Astrocyte of the cerebellum (primary cell): ENCODE data around the gene RBM48.
"Not testable (repeated sequence)": the region's sequence is repeated elsewhere in the genome, so short reads cannot be mapped to it uniquely, and the experiment has no call there.

Source experiments
- DNase-seq: peaks from one replicate; pipeline ENCODE4 v3.0.0-alpha.2; 2011; ENCODE audit warnings: low read depth
- H3K4me3 ChIP-seq: 2 replicates; pipeline ENCODE4 v1.5.1; 2011; ENCODE audit warnings: mild to moderate bottlenecking, low read depth, low read length, moderate library complexity
- in situ Hi-C: cut with HindIII; loops from 2 replicates; pipeline ENCODE4 v1.10.0; 2017; ENCODE audit warnings: low sequenced_read_pairs
- TF ChIP-seq, protein P1 (sequence below): IDR thresholded peaks from 2 replicates; pipeline ENCODE4 v1.5.1; 2012; ENCODE audit warnings: low read length, low read depth, moderate library complexity, mild to moderate bottlenecking; ENCODE audit errors: missing control alignments

The RBM48 gene

DNA sequence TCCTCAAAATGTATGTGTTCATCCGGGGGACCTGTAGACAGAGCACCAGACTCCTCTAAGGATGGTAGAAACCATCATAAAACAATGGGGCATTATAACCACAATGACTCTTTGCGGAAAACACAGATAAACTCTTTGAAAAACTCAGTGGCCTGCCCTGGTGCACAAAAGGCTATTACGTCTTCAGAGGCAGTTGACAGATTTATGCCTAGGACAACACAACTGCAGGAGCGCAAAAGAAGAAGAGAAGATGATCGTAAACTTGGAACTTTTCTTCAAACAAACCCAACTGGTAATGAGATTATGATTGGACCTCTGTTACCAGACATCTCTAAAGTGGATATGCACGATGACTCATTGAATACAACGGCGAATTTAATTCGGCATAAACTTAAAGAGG lies 6.0 kb downstream of the RBM48 start:
- TF ChIP-seq, protein P1, sequence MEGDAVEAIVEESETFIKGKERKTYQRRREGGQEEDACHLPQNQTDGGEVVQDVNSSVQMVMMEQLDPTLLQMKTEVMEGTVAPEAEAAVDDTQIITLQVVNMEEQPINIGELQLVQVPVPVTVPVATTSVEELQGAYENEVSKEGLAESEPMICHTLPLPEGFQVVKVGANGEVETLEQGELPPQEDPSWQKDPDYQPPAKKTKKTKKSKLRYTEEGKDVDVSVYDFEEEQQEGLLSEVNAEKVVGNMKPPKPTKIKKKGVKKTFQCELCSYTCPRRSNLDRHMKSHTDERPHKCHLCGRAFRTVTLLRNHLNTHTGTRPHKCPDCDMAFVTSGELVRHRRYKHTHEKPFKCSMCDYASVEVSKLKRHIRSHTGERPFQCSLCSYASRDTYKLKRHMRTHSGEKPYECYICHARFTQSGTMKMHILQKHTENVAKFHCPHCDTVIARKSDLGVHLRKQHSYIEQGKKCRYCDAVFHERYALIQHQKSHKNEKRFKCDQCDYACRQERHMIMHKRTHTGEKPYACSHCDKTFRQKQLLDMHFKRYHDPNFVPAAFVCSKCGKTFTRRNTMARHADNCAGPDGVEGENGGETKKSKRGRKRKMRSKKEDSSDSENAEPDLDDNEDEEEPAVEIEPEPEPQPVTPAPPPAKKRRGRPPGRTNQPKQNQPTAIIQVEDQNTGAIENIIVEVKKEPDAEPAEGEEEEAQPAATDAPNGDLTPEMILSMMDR, result no peak
- DNase-seq, result no peak
- H3K4me3 ChIP-seq, result no peak overlapping the region
- in situ Hi-C loops, result no loop called here

DNA sequence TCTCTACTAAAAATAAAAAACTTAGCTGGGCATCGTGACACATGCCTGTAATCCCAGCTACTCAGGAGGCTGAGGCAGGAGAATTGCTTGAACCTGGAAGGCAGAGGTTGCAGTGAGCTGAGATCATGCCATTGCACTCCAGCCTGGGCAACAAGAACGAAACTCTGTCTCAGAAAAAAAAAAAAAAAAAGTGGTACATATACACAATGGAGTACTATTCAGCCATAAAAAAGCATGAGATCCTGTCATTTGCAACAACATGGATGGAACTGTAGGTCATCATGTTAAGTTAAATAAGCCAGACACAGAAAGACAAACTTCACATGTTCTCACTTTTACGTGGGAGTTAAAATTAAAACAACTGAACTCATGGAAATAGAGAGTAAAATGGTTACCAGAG lies 14.9 kb downstream of the RBM48 start:
- DNase-seq, in situ Hi-C loops, H3K4me3 ChIP-seq: not testable (repeated sequence)

DNA sequence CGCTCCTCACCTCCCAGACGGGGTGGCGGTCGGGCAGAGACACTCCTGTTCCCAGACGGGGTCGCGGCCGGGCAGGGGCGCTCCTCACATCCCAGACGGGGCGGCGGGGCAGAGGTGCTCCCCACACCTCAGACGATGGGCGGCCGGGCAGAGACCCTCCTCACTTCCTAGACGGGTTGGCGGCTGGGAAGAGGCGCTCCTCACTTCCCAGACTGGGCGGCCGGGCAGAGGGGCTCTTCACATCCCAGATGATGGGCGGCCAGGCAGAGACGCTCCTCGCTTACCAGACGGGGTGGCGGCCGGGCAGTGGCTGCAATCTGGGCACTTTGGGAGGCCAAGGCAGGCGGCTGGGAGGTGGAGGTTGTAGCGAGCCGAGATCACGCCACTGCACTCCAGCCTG lies 16.5 kb downstream of the RBM48 start:
- in situ Hi-C loops, H3K4me3 ChIP-seq, DNase-seq: not testable (repeated sequence)

DNA sequence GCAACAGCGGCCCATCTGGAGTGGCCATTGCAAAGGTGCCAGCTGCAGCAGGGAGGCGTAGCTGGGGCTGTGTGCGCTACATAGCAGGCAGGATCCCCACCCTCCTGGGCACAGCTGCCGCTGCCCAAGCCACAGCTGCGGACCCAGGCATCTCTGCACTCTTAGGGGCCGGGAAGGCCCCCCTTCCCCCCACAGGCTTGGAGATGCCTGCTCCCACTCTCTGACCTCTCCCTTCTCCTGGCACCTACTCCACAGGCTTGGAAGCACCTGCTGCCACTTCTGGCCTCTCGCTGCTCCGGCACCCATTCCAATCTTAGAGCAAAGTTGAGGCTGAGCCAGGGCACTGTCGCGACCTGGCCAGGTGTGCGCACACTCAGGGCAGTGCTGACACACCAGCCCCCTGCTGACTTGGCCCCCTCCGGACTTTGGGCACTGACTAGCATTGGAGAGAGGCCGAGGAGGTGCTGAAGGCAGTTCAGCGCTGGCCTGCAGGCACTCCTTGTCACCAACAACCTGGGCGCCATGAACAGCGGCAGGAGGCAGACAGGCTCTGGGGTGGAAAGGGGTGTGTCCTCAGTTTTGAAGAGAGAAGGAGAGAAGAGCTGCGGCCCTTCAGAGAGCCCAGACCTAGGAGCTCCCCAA lies 18.4 kb downstream of the RBM48 start:
- no peak for DNase-seq
- in situ Hi-C loops, result no loop called here
- no peak overlapping the region for H3K4me3 ChIP-seq
- TF ChIP-seq, protein P1, result no peak

DNA sequence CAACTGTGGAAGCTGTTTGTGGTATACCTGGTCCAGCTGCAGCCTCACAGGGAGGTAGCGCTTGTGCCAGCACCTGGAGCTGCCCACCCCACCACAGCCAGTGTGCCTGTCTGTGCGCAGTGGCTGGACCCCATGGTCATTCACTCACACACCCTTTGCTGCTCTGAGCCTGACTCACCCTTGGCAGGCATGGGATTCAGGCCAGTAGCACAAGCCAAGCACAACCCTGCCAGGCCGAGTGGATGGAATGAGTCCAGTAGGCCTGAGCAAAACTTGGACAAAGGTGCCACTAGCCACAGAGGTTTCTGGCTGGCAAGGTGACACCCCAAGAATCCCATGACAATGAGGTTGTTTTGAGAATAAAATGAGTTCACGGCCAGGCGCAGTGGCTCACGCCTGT lies 19.0 kb downstream of the RBM48 start:
- no peak overlapping the region for H3K4me3 ChIP-seq
- TF ChIP-seq, protein P1, result no peak
- no peak for DNase-seq
- in situ Hi-C loops, result no loop called here

DNA sequence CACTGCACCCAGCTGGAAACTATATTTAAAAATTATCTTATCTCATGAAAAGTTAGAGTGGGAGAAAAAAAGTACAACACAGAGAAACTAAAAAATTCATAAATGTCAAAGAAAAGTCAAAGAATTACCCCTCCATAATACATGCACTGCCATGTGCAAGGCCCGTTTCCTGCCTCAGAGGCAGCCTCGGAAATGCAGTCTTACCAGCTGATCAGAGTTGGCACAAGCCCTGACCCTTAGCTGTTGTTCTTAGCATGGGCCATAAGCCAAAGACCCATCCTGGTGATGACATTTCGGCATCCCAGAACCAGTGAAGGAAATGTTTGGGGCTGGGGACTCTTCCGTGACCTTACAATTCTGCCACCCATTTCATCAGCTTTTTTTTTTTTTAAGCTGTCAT lies 21.6 kb downstream of the RBM48 start:
- TF ChIP-seq, protein P1, result no peak
- in situ Hi-C loops, result no loop called here
- no peak overlapping the region for H3K4me3 ChIP-seq
- no peak for DNase-seq

DNA sequence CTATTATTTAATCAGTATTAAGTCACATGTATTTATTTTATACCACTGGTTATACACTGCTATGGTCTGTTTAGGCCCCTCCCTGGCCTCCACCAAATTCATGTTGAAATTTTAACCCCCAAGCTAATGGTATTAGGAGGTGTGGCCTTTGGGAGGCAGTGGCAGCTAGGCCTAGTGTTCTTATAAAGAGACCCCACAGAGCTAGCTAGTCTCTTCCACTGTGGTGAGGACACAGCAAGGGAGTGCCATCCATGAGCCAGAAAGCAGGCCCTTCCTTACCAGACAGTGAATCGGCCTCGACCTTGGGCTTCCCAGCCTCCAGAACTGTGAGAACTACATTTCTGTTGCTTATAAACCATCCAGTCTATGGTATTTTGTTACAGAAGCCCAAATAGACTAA lies 28.7 kb downstream of the RBM48 start:
- in situ Hi-C loops, result no loop called here

More for the DNA sequence above, 28.7 kb downstream of the RBM48 start:
- TF ChIP-seq, protein P1, result no peak
- no peak overlapping the region for H3K4me3 ChIP-seq
- DNase-seq, result no peak
